HEK293 (cell line): ENCODE measurements around the gene PTK7.

Source experiments
- CTCF ChIA-PET: fragments of 350-600 bp; formaldehyde crosslinking; extraction: SDS; loops from one replicate; lab custom pipeline; 2021; ENCODE audit warnings: antibody characterized with exemption; lab: Yijun Ruan, JAX
- POLR2A ChIA-PET: fragments of 300-600 bp; formaldehyde crosslinking; extraction: SDS; loops from one replicate; lab custom pipeline; 2020; ENCODE audit warnings: antibody characterized with exemption, inconsistent platforms; lab: Yijun Ruan, JAX
- H3K27ac ChIP-seq: fragments of 200-500 bp; sonication (Bioruptor generic); 2 replicates; pipeline ENCODE4 v1.5.1; 2014; ENCODE audit warnings: low read depth, low read length, control low read depth, inconsistent platforms; ENCODE audit errors: extremely low read depth
- H3K36me3 ChIP-seq, 2 experiments: fragments of 200-500 bp in 1 of 2; sonication (Bioruptor generic) in 1 of 2; 1 replicate in 1 of 2; 2 replicates in 1 of 2; pipeline ENCODE4 v1.5.1; 2014 to 2017; ENCODE audit warnings: inconsistent platforms in 2 of 2, low read length in 2 of 2; ENCODE audit not compliant: control insufficient read depth in 2 of 2, insufficient read depth in 1 of 2
- H3K4me1 ChIP-seq: fragments of 200-500 bp; sonication (Bioruptor generic); 2 replicates; pipeline ENCODE4 v1.5.1; 2014; ENCODE audit warnings: mild to moderate bottlenecking, low read length, inconsistent platforms; ENCODE audit not compliant: control insufficient read depth, insufficient read depth
- H3K4me3 ChIP-seq: 2 replicates; pipeline ENCODE4 v1.5.1; 2011; ENCODE audit warnings: low read depth, mild to moderate bottlenecking, control low read depth, low read length, moderate library complexity
- H3K9me3 ChIP-seq: fragments of 200-500 bp; sonication (Bioruptor generic); 2 replicates; pipeline ENCODE4 v1.5.1; 2014; ENCODE audit warnings: low read depth, low read length, inconsistent platforms; ENCODE audit not compliant: control insufficient read depth, insufficient read depth
- BCL11B ChIP-seq: fragments of 450-650 bp; formaldehyde crosslinking; IDR thresholded peaks from 2 replicates; pipeline ENCODE4 v1.5.1; 2016; ENCODE audit warnings: low read depth, missing biosample characterization, missing genetic modification characterization
- GFI1B ChIP-seq: fragments of 450-650 bp; formaldehyde crosslinking; IDR thresholded peaks from 2 replicates; pipeline ENCODE4 v1.5.1; 2016; ENCODE audit warnings: missing biosample characterization, missing genetic modification characterization
- GLIS2 ChIP-seq: fragments of 450-650 bp; formaldehyde crosslinking; IDR thresholded peaks from 2 replicates; pipeline ENCODE4 v1.5.1; 2016; ENCODE audit warnings: missing biosample characterization, missing genetic modification characterization
- KLF16 ChIP-seq: fragments of 450-650 bp; formaldehyde crosslinking; IDR thresholded peaks from 2 replicates; pipeline ENCODE4 v1.5.1; 2017; ENCODE audit warnings: missing biosample characterization, missing genetic modification characterization
- TRIM28 ChIP-seq: IDR thresholded peaks from 2 replicates; pipeline ENCODE4 v1.6.1; 2011; ENCODE audit warnings: low read length, control low read depth, borderline replicate concordance
- ZBTB1 ChIP-seq: fragments of 450-650 bp; formaldehyde crosslinking; IDR thresholded peaks from 2 replicates; pipeline ENCODE4 v1.5.1; 2016; ENCODE audit warnings: missing biosample characterization, missing genetic modification characterization
- ZBTB21 ChIP-seq: fragments of 450-650 bp; formaldehyde crosslinking; IDR thresholded peaks from 2 replicates; pipeline ENCODE4 v1.5.1; 2017; ENCODE audit warnings: missing biosample characterization, missing genetic modification characterization
- ZIC2 ChIP-seq: fragments of 450-650 bp; formaldehyde crosslinking; IDR thresholded peaks from 2 replicates; pipeline ENCODE4 v1.5.1; 2016; ENCODE audit warnings: missing biosample characterization, missing genetic modification characterization
- ZNF10 ChIP-seq: fragments of 450-650 bp; formaldehyde crosslinking; IDR thresholded peaks from 2 replicates; pipeline ENCODE4 v1.5.1; 2017; ENCODE audit warnings: missing biosample characterization, missing genetic modification characterization
- ZNF175 ChIP-seq: fragments of 450-650 bp; formaldehyde crosslinking; IDR thresholded peaks from 2 replicates; pipeline ENCODE4 v1.5.1; 2016; ENCODE audit warnings: missing biosample characterization, missing genetic modification characterization
- ZNF239 ChIP-seq: fragments of 450-650 bp; formaldehyde crosslinking; IDR thresholded peaks from 2 replicates; pipeline ENCODE4 v1.5.1; 2016; ENCODE audit warnings: missing biosample characterization, missing genetic modification characterization
- ZNF335 ChIP-seq: fragments of 450-650 bp; formaldehyde crosslinking; conservative IDR thresholded peaks from 2 replicates; pipeline ENCODE4 v1.5.1; 2016; ENCODE audit warnings: missing biosample characterization, missing genetic modification characterization
- ZNF37A ChIP-seq: fragments of 450-650 bp; IDR thresholded peaks from 2 replicates; pipeline ENCODE4 v1.5.1; 2018; ENCODE audit warnings: missing biosample characterization, missing genetic modification characterization
- ZNF433 ChIP-seq: fragments of 450-650 bp; formaldehyde crosslinking; IDR thresholded peaks from 2 replicates; pipeline ENCODE4 v1.5.1; 2016; ENCODE audit warnings: missing biosample characterization, missing genetic modification characterization, low read depth
- ZNF473 ChIP-seq: fragments of 450-650 bp; formaldehyde crosslinking; IDR thresholded peaks from 2 replicates; pipeline ENCODE4 v1.5.1; 2017; ENCODE audit warnings: missing biosample characterization, missing genetic modification characterization
- ZNF514 ChIP-seq: fragments of 450-650 bp; formaldehyde crosslinking; IDR thresholded peaks from 2 replicates; pipeline ENCODE4 v1.5.1; 2016; ENCODE audit warnings: missing biosample characterization, missing genetic modification characterization
- ZNF544 ChIP-seq: fragments of 450-650 bp; formaldehyde crosslinking; IDR thresholded peaks from 2 replicates; pipeline ENCODE4 v1.5.0; 2017; ENCODE audit warnings: missing biosample characterization, missing genetic modification characterization
- ZNF548 ChIP-seq: fragments of 450-650 bp; formaldehyde crosslinking; IDR thresholded peaks from 2 replicates; pipeline ENCODE4 v1.5.1; 2016; ENCODE audit warnings: missing biosample characterization, missing genetic modification characterization
- ZNF629 ChIP-seq: fragments of 450-650 bp; formaldehyde crosslinking; IDR thresholded peaks from 2 replicates; pipeline ENCODE4 v1.5.1; 2017; ENCODE audit warnings: missing biosample characterization, missing genetic modification characterization
- ZNF677 ChIP-seq: fragments of 450-650 bp; IDR thresholded peaks from 2 replicates; pipeline ENCODE4 v1.5.0; 2018; ENCODE audit warnings: missing biosample characterization, mild to moderate bottlenecking, missing genetic modification characterization, moderate library complexity
- ZNF768 ChIP-seq: fragments of 450-650 bp; formaldehyde crosslinking; IDR thresholded peaks from 2 replicates; pipeline ENCODE4 v1.5.1; 2018; ENCODE audit warnings: missing biosample characterization, mild to moderate bottlenecking, missing genetic modification characterization
- ZNF830 ChIP-seq: fragments of 450-650 bp; IDR thresholded peaks from 2 replicates; pipeline ENCODE4 v1.5.0; 2018; ENCODE audit warnings: missing biosample characterization, missing genetic modification characterization, low read depth, mild to moderate bottlenecking, moderate library complexity
- TF ChIP-seq, protein P1 (sequence below): fragments of 450-650 bp; formaldehyde crosslinking; optimal IDR thresholded peaks from 2 replicates; pipeline ENCODE3; 2016; ENCODE audit warnings: missing biosample characterization, mild to moderate bottlenecking, missing genetic modification characterization
- TF ChIP-seq, protein P2 (sequence below): fragments of 450-650 bp; formaldehyde crosslinking; IDR thresholded peaks from 2 replicates; pipeline ENCODE4 v1.5.1; 2017; ENCODE audit warnings: missing biosample characterization, mild to moderate bottlenecking, missing genetic modification characterization, moderate library complexity
- TF ChIP-seq, protein P3 (sequence below): fragments of 450-650 bp; formaldehyde crosslinking; IDR thresholded peaks from 2 replicates; pipeline ENCODE4 v1.5.1; 2016; ENCODE audit warnings: missing biosample characterization, missing genetic modification characterization
- TF ChIP-seq, protein P4 (sequence below): fragments of 450-650 bp; IDR thresholded peaks from 2 replicates; pipeline ENCODE4 v1.5.1; 2018; ENCODE audit warnings: missing biosample characterization, missing genetic modification characterization
- TF ChIP-seq, protein P5 (sequence below): fragments of 450-650 bp; formaldehyde crosslinking; IDR thresholded peaks from 2 replicates; pipeline ENCODE4 v1.5.1; 2017; ENCODE audit warnings: missing biosample characterization, missing genetic modification characterization

PTK7 gene

DNA sequence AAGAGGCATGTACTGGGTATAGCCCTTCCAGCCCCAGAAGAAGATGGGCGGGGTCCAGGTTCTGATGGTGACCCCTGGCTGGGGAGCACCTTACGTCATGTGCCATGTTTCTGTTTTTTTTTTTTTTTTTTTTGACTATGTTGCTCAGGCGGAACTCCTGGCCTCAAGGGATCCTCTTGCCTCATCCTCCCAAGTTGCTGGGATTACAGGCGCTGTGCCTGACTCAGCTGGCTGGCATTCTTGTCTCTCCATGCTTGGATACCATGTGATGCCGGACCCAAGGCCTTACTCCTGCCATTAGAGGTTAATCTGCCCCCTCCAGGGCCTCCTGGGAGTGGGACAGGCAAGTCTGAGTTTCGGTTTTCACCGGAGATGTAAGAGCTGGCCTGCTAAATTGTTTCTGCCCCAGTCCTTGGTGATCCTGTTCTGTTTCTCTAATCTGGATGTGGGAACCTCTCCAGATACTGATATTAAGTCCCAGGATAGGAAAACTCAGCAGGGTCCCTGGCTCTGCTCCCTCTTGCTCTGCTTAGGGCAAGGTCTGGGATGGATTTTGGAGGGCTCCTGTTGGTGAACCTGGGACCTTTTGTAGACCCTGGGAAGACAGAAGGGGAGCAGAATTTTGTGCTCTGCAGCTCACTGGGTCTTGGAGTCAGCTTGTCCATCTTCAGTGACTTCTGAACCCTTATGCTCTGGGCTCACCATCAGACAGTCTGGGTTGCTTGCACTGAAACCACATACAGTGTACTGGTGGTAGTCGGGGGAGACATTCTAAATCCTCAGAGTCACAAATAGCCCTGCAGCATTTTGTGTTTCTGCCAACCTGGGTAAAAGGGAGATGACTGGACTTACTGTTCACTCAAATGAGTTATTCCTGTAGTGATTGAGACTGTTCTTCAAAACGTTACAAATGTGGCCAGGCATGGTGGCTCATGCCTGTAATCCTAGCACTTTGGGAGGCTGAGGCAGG lies 45.1 kb downstream of the PTK7 start:
- Histone ChIP-seq H3K4me3 (no peak overlapping the region), H3K36me3 (no peaks in the 10 kb centered on the region), H3K27ac (no peak overlapping the region), H3K9me3 (no peaks in the 10 kb centered on the region), H3K4me1 (peaks cover 6% of the 10 kb centered on the region)
- ChIA-PET POLR2A (interaction anchor here (2.4 kb wide), 1 partner anchor 45 kb away, joined by 15 read pairs; the partner anchor contains the start of gene PTK7), CTCF (interaction anchor here (0.6 to 1.0 kb wide), 4 partner anchors 18 to 86 kb away, joined by 3 to 8 read pairs (median 3); partner anchors contain the start of gene PTK7)
- TF ChIP-seq ZBTB21 (peak; percentile 69; the same call in 1 of the 2 replicates), ZIC2 (tag by site-specific recombination) (no peak; the same call in 1 of the 2 replicates), GLIS2 (peak; percentile 58), ZNF768 (tag by site-specific recombination) (no peak), TRIM28 (no peak), ZNF239 (tag by site-specific recombination) (no peak), ZNF548 (no peak), KLF16 (tag by site-specific recombination) (no peak), ZNF629 (peak; percentile 88), ZNF433 (tag by site-specific recombination) (no peak), ZBTB1 (no peak), ZNF335 (no peak; the same call in 1 of the 2 replicates), ZNF473 (tag by site-specific recombination) (no peak), ZNF175 (tag by site-specific recombination) (no peak), GFI1B (no peak), ZNF37A (no peak), ZNF10 (tag by site-specific recombination) (no peak; the same call in 1 of the 2 replicates), ZNF514 (tag by site-specific recombination) (no peak), ZNF677 (no peak), ZNF830 (tag by site-specific recombination) (no peak), BCL11B (tag by site-specific recombination) (no peak; the same call in 1 of the 2 replicates), ZNF544 (tag by site-specific recombination) (no peak)
- TF ChIP-seq, protein P1, sequence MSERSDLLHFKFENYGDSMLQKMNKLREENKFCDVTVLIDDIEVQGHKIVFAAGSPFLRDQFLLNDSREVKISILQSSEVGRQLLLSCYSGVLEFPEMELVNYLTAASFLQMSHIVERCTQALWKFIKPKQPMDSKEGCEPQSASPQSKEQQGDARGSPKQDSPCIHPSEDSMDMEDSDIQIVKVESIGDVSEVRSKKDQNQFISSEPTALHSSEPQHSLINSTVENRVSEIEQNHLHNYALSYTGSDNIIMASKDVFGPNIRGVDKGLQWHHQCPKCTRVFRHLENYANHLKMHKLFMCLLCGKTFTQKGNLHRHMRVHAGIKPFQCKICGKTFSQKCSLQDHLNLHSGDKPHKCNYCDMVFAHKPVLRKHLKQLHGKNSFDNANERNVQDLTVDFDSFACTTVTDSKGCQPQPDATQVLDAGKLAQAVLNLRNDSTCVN = no peak
- TF ChIP-seq, protein P2, sequence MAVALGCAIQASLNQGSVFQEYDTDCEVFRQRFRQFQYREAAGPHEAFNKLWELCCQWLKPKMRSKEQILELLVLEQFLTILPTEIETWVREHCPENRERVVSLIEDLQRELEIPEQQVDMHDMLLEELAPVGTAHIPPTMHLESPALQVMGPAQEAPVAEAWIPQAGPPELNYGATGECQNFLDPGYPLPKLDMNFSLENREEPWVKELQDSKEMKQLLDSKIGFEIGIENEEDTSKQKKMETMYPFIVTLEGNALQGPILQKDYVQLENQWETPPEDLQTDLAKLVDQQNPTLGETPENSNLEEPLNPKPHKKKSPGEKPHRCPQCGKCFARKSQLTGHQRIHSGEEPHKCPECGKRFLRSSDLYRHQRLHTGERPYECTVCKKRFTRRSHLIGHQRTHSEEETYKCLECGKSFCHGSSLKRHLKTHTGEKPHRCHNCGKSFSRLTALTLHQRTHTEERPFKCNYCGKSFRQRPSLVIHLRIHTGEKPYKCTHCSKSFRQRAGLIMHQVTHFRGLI (tag by site-specific recombination) = no peak
- TF ChIP-seq, protein P3, sequence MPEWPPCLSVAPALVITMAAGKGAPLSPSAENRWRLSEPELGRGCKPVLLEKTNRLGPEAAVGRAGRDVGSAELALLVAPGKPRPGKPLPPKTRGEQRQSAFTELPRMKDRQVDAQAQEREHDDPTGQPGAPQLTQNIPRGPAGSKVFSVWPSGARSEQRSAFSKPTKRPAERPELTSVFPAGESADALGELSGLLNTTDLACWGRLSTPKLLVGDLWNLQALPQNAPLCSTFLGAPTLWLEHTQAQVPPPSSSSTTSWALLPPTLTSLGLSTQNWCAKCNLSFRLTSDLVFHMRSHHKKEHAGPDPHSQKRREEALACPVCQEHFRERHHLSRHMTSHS = no peak
- TF ChIP-seq, protein P4, sequence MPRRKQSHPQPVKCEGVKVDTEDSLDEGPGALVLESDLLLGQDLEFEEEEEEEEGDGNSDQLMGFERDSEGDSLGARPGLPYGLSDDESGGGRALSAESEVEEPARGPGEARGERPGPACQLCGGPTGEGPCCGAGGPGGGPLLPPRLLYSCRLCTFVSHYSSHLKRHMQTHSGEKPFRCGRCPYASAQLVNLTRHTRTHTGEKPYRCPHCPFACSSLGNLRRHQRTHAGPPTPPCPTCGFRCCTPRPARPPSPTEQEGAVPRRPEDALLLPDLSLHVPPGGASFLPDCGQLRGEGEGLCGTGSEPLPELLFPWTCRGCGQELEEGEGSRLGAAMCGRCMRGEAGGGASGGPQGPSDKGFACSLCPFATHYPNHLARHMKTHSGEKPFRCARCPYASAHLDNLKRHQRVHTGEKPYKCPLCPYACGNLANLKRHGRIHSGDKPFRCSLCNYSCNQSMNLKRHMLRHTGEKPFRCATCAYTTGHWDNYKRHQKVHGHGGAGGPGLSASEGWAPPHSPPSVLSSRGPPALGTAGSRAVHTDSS (tag by site-specific recombination) = no peak
- TF ChIP-seq, protein P5, sequence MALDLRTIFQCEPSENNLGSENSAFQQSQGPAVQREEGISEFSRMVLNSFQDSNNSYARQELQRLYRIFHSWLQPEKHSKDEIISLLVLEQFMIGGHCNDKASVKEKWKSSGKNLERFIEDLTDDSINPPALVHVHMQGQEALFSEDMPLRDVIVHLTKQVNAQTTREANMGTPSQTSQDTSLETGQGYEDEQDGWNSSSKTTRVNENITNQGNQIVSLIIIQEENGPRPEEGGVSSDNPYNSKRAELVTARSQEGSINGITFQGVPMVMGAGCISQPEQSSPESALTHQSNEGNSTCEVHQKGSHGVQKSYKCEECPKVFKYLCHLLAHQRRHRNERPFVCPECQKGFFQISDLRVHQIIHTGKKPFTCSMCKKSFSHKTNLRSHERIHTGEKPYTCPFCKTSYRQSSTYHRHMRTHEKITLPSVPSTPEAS (tag by site-specific recombination) = no peak
